RCC 7860 (cell line): Measurements from ENCODE around the gene RTL5.

Experiments
- DNase-seq: peaks from one replicate; pipeline ENCODE4 v3.0.0-alpha.2; 2015; ENCODE audit warnings: low spot score
- FAIRE-seq: peaks from 2 replicates; lab custom pipeline; 2012; peaks lifted over from hg19 to GRCh38; lab: Jason Lieb, UNC

RTL5 gene

DNA sequence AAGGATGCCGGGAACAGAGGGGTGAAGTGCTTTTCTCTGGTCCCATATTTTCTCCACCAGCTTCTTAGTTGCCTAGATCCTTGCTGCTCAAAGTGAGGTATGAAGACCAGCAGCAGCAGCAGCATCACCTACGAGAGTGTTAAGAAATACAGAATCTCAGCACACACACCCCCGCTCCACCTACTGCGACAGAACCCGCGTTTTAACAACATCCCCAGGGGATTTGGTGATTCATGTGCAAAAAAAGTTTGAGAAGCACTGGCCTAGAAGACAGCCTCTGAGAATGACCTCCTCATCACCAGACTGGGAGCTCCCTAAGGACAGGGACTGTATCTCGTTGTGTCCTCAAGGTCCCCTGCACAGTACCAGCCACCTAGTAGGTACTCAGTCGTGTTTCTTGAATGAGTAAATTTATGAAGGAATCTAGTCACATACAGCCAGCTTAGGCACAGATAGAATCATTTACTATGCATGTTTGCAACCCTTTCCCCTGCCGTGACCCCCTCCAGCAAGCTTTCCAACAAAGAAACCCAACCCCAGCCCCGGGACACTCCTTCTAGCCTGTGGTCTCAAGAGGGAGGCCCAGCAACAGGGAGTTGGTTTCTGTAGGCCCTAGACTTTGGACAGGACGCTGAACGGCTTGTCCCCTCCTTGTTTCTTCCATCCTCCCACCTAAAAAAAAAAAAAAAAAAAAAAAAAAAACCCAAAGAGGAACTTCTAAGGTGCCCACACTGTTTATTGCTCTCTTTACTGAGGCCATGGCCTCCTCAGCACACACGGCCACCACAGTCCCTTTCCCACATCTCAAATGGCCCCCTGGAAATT is 21.5 kb downstream of the RTL5 start:
- DNase-seq = no peak
- no peak for FAIRE-seq

DNA sequence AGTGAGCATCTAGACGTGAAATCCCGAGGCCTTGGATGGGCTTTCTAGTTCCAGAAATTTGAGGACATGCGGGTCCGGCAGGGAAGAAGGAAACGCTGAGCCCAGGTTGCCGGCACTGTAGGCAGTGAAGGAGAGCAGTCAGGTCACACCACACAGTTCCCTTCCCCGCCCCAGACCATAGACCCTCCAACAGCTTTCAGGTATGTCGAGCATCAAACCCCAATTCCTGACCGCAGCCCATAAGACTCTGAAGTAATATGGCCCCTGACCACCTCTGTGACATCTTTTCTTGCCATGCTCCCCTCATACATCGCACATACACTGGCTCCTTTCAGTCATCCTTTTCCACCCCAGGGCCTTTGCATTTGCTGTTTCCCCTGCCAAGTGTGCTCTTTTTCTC is 23.0 kb downstream of the RTL5 start:
- no peak for DNase-seq
- FAIRE-seq = no peak

DNA sequence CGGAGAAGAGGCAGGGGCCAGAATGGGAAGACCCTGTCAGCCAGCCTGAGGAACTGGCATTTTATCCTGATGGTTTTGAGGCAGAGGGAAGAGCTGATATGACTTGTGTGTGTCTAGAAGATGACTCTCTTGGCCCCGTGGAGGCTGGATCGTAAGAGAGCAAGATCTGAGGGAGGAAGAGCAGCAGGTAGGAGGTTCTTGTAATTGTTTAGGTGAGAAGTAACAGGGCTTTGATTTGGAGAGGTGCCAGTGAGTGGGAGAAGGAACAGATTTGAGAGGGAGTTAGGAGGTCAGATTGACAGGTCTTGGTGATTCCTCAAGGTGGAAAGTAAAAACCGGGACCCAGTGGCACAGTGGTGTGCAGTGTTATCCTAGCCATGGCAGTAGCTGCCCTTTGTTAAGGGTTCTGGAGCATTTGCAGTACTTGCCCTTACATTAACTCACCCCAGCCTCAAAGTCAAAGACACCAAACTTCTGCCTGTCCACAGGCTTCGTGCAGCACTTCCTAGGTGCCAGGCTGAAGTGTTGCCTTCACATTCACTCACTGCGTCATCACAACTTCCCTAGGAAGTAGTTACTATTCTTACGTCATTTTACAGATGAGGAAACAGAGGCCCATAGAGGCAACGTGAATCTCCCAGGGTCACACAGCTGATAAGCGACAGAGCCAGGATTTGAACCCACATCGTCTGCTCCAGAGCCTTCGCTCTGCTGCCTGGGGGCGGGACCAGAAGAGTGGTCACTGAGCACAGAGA is 23.7 kb downstream of the RTL5 start:
- no peak for DNase-seq
- no peak for FAIRE-seq

GRCh38 chrX:72107320-72107719 is 24.4 kb downstream of the RTL5 start:
- no peak for DNase-seq

GRCh38 chrX:72105436-72105835 is 26.3 kb downstream of the RTL5 start:
- no peak for DNase-seq
- FAIRE-seq = no peak

More at GRCh38 chrX:72107320-72107719, 24.4 kb downstream of the RTL5 start:
- FAIRE-seq = no peak

GRCh38 chrX:72102760-72103159 is 29.0 kb downstream of the RTL5 start:
- FAIRE-seq (no peak), DNase-seq (no peak)

DNA sequence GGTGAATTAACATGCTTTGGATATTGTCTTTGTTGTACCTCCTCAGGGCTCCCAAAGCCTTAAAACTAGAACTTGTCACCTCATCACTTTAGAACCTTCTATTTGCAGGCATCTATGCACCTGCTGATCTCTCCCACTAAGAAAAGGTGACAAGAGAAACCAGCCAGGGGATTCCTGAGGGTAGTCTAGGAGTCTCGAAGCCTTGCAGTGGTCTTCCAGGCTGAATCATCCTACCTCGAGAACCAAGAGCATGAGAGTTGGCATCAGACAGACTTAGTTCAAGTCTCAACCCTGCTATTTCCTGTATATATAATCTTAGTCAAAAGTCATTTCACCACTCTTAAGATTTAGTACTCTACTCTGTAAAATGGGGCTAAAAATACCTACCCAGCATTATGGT is 29.6 kb downstream of the RTL5 start:
- no peak for FAIRE-seq
- no peak for DNase-seq

DNA sequence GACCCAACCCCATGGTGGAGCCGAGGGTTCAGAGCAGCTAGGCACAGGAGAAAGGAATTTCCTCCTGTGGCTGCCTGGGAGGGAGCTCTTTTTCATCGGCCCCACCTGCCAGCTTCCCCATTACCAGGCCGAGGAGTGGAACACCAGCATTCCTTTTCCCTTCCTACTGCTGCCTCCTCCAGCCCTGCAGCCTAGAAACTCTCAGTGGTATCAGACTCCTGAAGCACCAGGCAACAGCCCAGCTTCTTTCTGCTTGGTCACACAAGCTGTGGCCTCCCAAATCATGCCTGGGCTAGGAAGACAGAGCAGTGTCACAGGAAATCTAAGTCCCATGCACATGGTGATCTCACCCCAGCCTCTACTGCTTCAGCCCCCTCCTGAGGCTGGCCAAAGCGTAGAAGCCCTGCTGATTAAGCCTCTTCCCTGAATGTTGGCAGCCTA is 30.1 kb downstream of the RTL5 start:
- FAIRE-seq = no peak
- no peak for DNase-seq

GRCh38 chrX:72100824-72101351 is 30.8 kb downstream of the RTL5 start:
- DNase-seq (no peak), FAIRE-seq (no peak)

- FAIRE-seq = no peak
- no peak for DNase-seq
These were observed 31.5 kb downstream of the RTL5 start for GRCh38 chrX:72100051-72100755.

- DNase-seq (no peak), FAIRE-seq (no peak)
These were observed 34.6 kb downstream of the RTL5 start for GRCh38 chrX:72097098-72097497.

GRCh38 chrX:72095370-72095769 is 36.3 kb downstream of the RTL5 start:
- FAIRE-seq = no peak

GRCh38 chrX:72094894-72095293 is 36.8 kb downstream of the RTL5 start:
- FAIRE-seq = no peak
- no peak for DNase-seq

More at GRCh38 chrX:72095370-72095769, 36.3 kb downstream of the RTL5 start:
- no peak for DNase-seq

DNA sequence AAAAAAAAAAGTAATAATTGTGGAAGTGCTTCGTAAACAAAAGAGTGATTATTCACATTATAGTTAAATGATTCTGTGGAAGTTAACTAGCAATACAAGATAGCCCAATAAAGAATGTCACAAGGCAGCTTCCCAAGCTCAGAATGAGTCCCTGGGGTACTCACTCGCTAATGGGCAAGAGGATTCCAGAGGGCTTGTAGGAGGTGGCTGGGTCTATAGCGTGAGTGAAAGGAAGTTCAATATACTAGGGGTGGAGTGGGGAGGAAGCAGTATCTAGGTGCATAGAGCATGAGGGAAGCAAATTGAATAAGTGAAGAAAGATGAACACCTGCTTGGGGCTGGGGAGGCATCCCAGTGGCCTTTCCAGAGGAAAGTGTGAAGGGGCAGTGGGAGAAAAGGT is 42.5 kb downstream of the RTL5 start:
- no peak for DNase-seq
- FAIRE-seq = no peak

DNA sequence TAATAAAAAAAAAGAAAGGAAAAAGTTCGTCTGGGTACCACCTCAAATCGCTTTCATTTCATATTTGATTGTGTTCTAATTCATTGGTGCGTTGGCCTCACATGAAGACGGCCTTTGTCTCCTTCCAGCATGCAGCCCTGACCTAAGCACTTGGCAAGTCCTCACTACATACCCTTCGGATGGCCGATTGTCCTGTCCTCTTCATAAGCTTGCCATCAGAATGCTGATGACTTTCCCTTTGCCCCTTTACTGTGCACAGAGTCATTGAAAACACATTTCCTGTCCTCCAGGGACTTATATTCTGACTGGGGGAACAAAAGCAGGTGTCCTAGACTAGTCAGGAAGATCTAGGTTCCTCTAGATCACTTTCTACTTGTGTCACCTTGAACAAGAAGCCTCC is 43.0 kb downstream of the RTL5 start:
- no peak for DNase-seq
- no peak for FAIRE-seq

- FAIRE-seq = no peak
- DNase-seq = no peak
These were observed 44.7 kb downstream of the RTL5 start for GRCh38 chrX:72086995-72087394.

GRCh38 chrX:72084114-72084513 is 47.6 kb downstream of the RTL5 start:
- no peak for DNase-seq
- FAIRE-seq = no peak

DNA sequence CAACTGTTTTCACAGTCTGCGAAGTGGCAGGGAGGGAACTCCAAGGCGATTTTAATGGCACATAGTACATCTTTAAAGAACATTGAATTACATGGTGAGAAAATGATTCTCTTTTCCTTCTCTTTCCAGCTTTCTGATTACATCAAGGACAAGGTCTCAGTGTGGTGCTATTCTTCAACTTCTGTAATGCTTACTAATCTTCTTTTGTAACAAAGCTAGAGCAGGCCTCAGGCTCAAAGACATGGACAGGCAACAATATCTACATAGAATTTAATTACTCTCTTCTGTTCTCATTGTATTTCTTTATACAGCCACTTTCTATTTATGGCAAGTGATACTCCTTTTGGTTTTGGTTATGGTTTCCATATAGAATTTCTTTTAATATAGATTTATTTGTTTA is 48.4 kb downstream of the RTL5 start:
- FAIRE-seq (no peak), DNase-seq (no peak)

- FAIRE-seq = no peak
These were observed 50.0 kb downstream of the RTL5 start for GRCh38 chrX:72081605-72082320.

DNA sequence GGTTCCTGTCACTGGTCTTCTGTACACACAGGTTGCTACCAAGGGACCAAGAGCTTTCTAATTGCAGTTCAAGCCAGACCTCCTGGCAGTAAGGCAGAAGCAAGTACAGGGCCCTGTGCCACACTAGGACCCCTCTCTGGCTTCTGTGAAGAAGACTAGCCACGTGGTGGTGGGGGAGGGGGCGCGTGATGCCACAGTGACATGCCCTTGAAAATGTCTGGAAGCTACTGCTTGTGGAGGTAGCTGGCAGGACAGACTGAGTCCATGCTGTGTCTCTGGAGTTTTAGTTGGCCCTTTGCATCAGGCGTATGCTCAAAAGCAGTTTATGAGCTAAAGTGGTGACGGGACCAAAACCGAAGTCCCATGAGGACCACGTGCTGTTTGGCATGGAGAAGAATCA is 50.9 kb downstream of the RTL5 start:
- no peak for FAIRE-seq
- DNase-seq = no peak

More at GRCh38 chrX:72081605-72082320, 50.0 kb downstream of the RTL5 start:
- no peak for DNase-seq

DNA sequence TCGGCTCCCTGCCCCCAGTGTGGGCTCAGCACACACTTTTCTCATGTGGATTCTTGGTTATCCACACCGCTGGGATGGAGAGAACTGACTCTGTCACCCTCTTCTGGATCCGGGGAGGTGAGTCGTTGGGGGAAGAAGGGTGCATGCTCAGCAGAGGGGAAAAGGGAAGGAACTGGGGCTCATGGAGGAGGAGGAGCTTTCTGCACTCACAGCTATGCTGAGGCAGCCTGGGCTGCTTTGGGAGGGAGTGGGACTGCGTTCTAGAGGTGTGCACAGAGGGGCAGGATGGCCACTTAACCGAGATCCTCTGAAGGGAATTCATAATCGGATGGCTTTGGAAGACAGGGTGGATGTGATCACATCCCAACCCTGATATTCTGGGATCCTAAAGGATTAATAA is 51.6 kb downstream of the RTL5 start:
- no peak for FAIRE-seq
- DNase-seq = no peak
